ENCODE results near the gene SCN3B.

DNA sequence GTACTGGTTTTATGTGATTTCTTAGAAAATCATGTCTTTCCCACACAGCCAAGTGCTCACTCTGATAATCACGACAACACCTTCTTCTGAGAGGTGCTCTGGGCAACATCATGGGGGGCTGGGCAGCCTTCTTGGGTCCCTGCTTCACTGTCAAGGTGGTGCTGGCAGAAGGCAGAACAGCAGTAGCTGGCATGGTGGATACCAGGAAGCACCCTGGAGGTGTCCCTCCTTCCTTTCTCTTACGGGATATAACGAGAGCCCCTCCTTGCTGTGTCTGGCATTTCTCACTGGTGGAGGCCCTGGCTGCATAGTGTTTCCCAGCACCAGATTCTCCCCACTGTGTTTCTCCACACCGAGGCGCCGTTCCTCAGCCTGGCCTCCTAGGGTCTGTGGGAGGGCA, 60.9 kb downstream of the SCN3B start:
- TF ChIP-seq ZSCAN29 (CRISPR knock-in tag; conservative IDR thresholded peaks at IDR 0.05), result no peak
- TF ChIP-seq MTF2 (CRISPR knock-in tag; IDR thresholded peaks at IDR 0.05; ENCODE audit: borderline replicate concordance), result no peak
- TF ChIP-seq CREB1 (IDR thresholded peaks at IDR 0.05), result no peak
- TF ChIP-seq CREB1 (CRISPR knock-in tag; IDR thresholded peaks at IDR 0.05), result no peak
- no peak for TF ChIP-seq RARG (CRISPR knock-in tag; IDR thresholded peaks at IDR 0.05; ENCODE audit: low read depth)
- no peak for TF ChIP-seq FOXJ3 (CRISPR knock-in tag; IDR thresholded peaks at IDR 0.05; ENCODE audit: borderline replicate concordance)
- no peak for TF ChIP-seq IRF2 (CRISPR knock-in tag; IDR thresholded peaks at IDR 0.05)
- TF ChIP-seq, protein P1, sequence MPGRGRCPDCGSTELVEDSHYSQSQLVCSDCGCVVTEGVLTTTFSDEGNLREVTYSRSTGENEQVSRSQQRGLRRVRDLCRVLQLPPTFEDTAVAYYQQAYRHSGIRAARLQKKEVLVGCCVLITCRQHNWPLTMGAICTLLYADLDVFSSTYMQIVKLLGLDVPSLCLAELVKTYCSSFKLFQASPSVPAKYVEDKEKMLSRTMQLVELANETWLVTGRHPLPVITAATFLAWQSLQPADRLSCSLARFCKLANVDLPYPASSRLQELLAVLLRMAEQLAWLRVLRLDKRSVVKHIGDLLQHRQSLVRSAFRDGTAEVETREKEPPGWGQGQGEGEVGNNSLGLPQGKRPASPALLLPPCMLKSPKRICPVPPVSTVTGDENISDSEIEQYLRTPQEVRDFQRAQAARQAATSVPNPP (CRISPR knock-in tag; IDR thresholded peaks at IDR 0.05), result no peak
- TF ChIP-seq, protein P2, sequence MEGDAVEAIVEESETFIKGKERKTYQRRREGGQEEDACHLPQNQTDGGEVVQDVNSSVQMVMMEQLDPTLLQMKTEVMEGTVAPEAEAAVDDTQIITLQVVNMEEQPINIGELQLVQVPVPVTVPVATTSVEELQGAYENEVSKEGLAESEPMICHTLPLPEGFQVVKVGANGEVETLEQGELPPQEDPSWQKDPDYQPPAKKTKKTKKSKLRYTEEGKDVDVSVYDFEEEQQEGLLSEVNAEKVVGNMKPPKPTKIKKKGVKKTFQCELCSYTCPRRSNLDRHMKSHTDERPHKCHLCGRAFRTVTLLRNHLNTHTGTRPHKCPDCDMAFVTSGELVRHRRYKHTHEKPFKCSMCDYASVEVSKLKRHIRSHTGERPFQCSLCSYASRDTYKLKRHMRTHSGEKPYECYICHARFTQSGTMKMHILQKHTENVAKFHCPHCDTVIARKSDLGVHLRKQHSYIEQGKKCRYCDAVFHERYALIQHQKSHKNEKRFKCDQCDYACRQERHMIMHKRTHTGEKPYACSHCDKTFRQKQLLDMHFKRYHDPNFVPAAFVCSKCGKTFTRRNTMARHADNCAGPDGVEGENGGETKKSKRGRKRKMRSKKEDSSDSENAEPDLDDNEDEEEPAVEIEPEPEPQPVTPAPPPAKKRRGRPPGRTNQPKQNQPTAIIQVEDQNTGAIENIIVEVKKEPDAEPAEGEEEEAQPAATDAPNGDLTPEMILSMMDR (CRISPR knock-in tag; IDR thresholded peaks at IDR 0.05), result no peak
